ENCODE measurements around the gene TRIM9. TPM values are rescaled to one million over a fixed set of nuclear protein-coding genes. Genes with fewer than 3 reads are reported as not detected.

Gene TRIM9
- total RNA-seq, 1 experiment from 2014 or later: 0.44 TPM

DNA sequence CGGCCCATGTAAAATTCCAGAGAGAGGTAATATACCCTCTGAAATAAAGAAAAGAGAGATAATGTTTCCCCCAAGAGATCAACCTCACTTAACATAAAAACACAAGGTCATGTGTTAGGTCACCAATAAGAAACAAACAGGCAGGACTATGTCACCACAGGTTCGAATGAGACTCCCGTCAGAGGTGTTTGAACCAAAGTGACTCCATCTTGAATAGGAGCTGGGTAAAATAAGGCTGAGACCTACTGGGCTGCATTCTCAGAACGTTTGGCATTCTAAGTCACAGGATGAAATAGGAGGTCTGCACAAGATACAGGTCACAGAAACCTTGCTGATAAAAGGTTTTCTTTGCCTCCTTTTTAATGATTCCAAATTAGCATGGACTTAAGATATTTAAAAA is 157.1 kb downstream of the TRIM9 start:
- CTCF ChIA-PET: no interaction called here
- no peaks in the 10 kb centered on the region; the same call in 1 of the 2 replicates for H3K36me3 ChIP-seq (ENCODE audit: control insufficient read depth, insufficient read depth, low read length)
- intact Hi-C loops (cut with micrococcal nuclease; ENCODE audit: unreplicated experiment): no loop called here
- in situ Hi-C loops (cut with HindIII; ENCODE audit: low pct_unique_long_range_greater_than_20kb, low sequenced_read_pairs): no loop called here
- no peaks in the 10 kb centered on the region for H3K9me3 ChIP-seq (ENCODE audit: control insufficient read depth, insufficient read depth, low read depth, low read length)
- BruUV-seq (replicated peaks): no TSS peak
- no peaks in the 10 kb centered on the region for H3K27me3 ChIP-seq (ENCODE audit: control insufficient read depth, insufficient read depth, low read length)
- ATAC-seq (no peak), DNase-seq (ENCODE audit: low read depth, low spot score) (no peak)
- no peak overlapping the region for H3K27ac ChIP-seq (ENCODE audit: low read length)
- H3K4me3 ChIP-seq (ENCODE audit: low read depth in 2 of 2, low read length in 2 of 2): no peak overlapping the region
- POLR2A ChIA-PET: no interaction called here
- H3K4me1 ChIP-seq (ENCODE audit: control insufficient read depth, insufficient read depth, low read length): no peaks in the 10 kb centered on the region
- TF ChIP-seq, protein P1, sequence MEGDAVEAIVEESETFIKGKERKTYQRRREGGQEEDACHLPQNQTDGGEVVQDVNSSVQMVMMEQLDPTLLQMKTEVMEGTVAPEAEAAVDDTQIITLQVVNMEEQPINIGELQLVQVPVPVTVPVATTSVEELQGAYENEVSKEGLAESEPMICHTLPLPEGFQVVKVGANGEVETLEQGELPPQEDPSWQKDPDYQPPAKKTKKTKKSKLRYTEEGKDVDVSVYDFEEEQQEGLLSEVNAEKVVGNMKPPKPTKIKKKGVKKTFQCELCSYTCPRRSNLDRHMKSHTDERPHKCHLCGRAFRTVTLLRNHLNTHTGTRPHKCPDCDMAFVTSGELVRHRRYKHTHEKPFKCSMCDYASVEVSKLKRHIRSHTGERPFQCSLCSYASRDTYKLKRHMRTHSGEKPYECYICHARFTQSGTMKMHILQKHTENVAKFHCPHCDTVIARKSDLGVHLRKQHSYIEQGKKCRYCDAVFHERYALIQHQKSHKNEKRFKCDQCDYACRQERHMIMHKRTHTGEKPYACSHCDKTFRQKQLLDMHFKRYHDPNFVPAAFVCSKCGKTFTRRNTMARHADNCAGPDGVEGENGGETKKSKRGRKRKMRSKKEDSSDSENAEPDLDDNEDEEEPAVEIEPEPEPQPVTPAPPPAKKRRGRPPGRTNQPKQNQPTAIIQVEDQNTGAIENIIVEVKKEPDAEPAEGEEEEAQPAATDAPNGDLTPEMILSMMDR (IDR thresholded peaks at IDR 0.05): no peak
- TF ChIP-seq POLR2AphosphoS5 (IDR thresholded peaks at IDR 0.05; ENCODE audit: low read depth, low read length): no peak
- TF ChIP-seq TCF7L2 (IDR thresholded peaks at IDR 0.05; ENCODE audit: low read depth, low read length): no peak
- TF ChIP-seq, protein P2, sequence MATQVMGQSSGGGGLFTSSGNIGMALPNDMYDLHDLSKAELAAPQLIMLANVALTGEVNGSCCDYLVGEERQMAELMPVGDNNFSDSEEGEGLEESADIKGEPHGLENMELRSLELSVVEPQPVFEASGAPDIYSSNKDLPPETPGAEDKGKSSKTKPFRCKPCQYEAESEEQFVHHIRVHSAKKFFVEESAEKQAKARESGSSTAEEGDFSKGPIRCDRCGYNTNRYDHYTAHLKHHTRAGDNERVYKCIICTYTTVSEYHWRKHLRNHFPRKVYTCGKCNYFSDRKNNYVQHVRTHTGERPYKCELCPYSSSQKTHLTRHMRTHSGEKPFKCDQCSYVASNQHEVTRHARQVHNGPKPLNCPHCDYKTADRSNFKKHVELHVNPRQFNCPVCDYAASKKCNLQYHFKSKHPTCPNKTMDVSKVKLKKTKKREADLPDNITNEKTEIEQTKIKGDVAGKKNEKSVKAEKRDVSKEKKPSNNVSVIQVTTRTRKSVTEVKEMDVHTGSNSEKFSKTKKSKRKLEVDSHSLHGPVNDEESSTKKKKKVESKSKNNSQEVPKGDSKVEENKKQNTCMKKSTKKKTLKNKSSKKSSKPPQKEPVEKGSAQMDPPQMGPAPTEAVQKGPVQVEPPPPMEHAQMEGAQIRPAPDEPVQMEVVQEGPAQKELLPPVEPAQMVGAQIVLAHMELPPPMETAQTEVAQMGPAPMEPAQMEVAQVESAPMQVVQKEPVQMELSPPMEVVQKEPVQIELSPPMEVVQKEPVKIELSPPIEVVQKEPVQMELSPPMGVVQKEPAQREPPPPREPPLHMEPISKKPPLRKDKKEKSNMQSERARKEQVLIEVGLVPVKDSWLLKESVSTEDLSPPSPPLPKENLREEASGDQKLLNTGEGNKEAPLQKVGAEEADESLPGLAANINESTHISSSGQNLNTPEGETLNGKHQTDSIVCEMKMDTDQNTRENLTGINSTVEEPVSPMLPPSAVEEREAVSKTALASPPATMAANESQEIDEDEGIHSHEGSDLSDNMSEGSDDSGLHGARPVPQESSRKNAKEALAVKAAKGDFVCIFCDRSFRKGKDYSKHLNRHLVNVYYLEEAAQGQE (IDR thresholded peaks at IDR 0.05; ENCODE audit: insufficient read depth in 1 of 2, low read depth in 2 of 2, low read length in 1 of 2): no peak

GRCh38 chr14:50937325-50937724 is 157.6 kb downstream of the TRIM9 start:
- TF ChIP-seq, protein P2 (IDR thresholded peaks at IDR 0.05; ENCODE audit: insufficient read depth in 1 of 2, low read depth in 2 of 2, low read length in 1 of 2): no peak
- TF ChIP-seq POLR2AphosphoS5 (IDR thresholded peaks at IDR 0.05; ENCODE audit: low read depth, low read length) (no peak), TCF7L2 (IDR thresholded peaks at IDR 0.05; ENCODE audit: low read depth, low read length) (no peak), SIN3A (IDR thresholded peaks at IDR 0.05; ENCODE audit: borderline replicate concordance, insufficient read depth, low read depth, low read length) (no peak)
- TF ChIP-seq, protein P1 (IDR thresholded peaks at IDR 0.05): no peak
- no TSS peak for BruUV-seq (replicated peaks)
- Histone ChIP-seq H3K27me3 (ENCODE audit: control insufficient read depth, insufficient read depth, low read length) (no peaks in the 10 kb centered on the region), H3K36me3 (ENCODE audit: control insufficient read depth, insufficient read depth, low read length) (no peaks in the 10 kb centered on the region; the same call in 1 of the 2 replicates), H3K9me3 (ENCODE audit: control insufficient read depth, insufficient read depth, low read depth, low read length) (no peaks in the 10 kb centered on the region), H3K4me1 (ENCODE audit: control insufficient read depth, insufficient read depth, low read length) (no peaks in the 10 kb centered on the region), H3K4me3 (ENCODE audit: low read depth in 2 of 2, low read length in 2 of 2) (no peak overlapping the region), H3K27ac (ENCODE audit: low read length) (no peak overlapping the region)
- in situ Hi-C loops (cut with HindIII; ENCODE audit: low pct_unique_long_range_greater_than_20kb, low sequenced_read_pairs) (no loop called here), intact Hi-C loops (cut with micrococcal nuclease; ENCODE audit: unreplicated experiment) (no loop called here)
- ChIA-PET POLR2A (no interaction called here), CTCF (no interaction called here)
- DNase-seq (ENCODE audit: low read depth, low spot score) (no peak), ATAC-seq (no peak)

Measured in Panc1 (cell line).